K562 (cell line): ENCODE data around the gene FAM149B1.

ENCODE experiments used
- SP1 ChIP-seq: sonication (generic); formaldehyde crosslinking; IDR thresholded peaks from 2 replicates; pipeline ENCODE4 v1.8.1; 2022; ENCODE audit warnings: mild to moderate bottlenecking, missing genetic modification reagents
- TARDBP ChIP-seq: fragments of 450-650 bp; IDR thresholded peaks from 2 replicates; pipeline ENCODE4 v1.6.1; 2016
- TF ChIP-seq, protein P1 (sequence below): sonication (generic); formaldehyde crosslinking; IDR thresholded peaks from 2 replicates; pipeline ENCODE4 v1.8.1; 2023; ENCODE audit warnings: mild to moderate bottlenecking, missing genetic modification reagents

- TF ChIP-seq TARDBP, result no peak
- TF ChIP-seq, protein P1, sequence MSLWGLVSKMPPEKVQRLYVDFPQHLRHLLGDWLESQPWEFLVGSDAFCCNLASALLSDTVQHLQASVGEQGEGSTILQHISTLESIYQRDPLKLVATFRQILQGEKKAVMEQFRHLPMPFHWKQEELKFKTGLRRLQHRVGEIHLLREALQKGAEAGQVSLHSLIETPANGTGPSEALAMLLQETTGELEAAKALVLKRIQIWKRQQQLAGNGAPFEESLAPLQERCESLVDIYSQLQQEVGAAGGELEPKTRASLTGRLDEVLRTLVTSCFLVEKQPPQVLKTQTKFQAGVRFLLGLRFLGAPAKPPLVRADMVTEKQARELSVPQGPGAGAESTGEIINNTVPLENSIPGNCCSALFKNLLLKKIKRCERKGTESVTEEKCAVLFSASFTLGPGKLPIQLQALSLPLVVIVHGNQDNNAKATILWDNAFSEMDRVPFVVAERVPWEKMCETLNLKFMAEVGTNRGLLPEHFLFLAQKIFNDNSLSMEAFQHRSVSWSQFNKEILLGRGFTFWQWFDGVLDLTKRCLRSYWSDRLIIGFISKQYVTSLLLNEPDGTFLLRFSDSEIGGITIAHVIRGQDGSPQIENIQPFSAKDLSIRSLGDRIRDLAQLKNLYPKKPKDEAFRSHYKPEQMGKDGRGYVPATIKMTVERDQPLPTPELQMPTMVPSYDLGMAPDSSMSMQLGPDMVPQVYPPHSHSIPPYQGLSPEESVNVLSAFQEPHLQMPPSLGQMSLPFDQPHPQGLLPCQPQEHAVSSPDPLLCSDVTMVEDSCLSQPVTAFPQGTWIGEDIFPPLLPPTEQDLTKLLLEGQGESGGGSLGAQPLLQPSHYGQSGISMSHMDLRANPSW (CRISPR knock-in tag), result no peak
- TF ChIP-seq SP1 (CRISPR knock-in tag), result no peak
These were observed 947 bp upstream of the FAM149B1 start for GRCh38 chr10:73166972-73167371.
